ENCODE data around the gene AKAP6. TPM values are rescaled to one million over a fixed set of nuclear protein-coding genes. Genes with fewer than 3 reads are reported as not detected.

The AKAP6 gene
- total and polyA plus RNA-seq, 5 donors, result 15.8 to 138 (median 115) TPM

GRCh38 chr14:32491416-32492016, 162.4 kb downstream of the AKAP6 start:
- intact Hi-C loops (cut with DNase I), result no loop called here
- WGBS, result 70% methylated on average over 3 of the region's 3 CpGs
- Histone ChIP-seq H3K4me3 (ENCODE audit: low read length) (no peak overlapping the region), H3K27ac (ENCODE audit: low read length) (peak overlapping the region; percentile 6), H3K9me3 (ENCODE audit: control insufficient read depth, low read length) (no peaks in the 10 kb centered on the region), H3K4me1 (ENCODE audit: control insufficient read depth, insufficient read depth, low read length) (no peaks in the 10 kb centered on the region), H3K27me3 (ENCODE audit: control insufficient read depth, insufficient read depth) (no peaks in the 10 kb centered on the region)
- no peak for DNase-seq
- no peak for ATAC-seq

DNA sequence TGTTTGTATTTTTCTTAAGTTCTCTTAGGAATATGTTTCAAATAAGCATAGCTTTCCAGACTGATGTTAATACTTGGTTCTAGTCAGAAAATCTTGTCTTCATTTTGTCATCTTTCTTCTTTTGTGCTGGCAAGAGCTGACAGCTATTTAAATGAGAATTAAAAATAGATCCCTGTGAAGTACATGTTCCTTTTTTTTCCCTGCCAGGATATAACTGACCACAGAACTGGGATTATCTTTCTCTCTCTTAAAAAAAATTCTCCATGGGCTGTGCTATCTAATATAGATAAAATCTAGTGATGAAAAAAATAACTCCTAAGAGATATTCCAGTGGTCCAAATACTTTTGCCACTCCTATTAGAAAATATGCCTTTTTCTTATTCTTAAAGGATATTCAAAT, 163.4 kb downstream of the AKAP6 start:
- Histone ChIP-seq H3K27me3 (ENCODE audit: control insufficient read depth, insufficient read depth) (no peaks in the 10 kb centered on the region), H3K9me3 (ENCODE audit: control insufficient read depth, low read length) (no peaks in the 10 kb centered on the region), H3K4me1 (ENCODE audit: control insufficient read depth, insufficient read depth, low read length) (no peaks in the 10 kb centered on the region), H3K27ac (ENCODE audit: low read length) (no peak overlapping the region), H3K4me3 (ENCODE audit: low read length) (no peak overlapping the region)
- intact Hi-C loops (cut with DNase I), result no loop called here
- DNase-seq, result no peak
- no peak for ATAC-seq

DNA sequence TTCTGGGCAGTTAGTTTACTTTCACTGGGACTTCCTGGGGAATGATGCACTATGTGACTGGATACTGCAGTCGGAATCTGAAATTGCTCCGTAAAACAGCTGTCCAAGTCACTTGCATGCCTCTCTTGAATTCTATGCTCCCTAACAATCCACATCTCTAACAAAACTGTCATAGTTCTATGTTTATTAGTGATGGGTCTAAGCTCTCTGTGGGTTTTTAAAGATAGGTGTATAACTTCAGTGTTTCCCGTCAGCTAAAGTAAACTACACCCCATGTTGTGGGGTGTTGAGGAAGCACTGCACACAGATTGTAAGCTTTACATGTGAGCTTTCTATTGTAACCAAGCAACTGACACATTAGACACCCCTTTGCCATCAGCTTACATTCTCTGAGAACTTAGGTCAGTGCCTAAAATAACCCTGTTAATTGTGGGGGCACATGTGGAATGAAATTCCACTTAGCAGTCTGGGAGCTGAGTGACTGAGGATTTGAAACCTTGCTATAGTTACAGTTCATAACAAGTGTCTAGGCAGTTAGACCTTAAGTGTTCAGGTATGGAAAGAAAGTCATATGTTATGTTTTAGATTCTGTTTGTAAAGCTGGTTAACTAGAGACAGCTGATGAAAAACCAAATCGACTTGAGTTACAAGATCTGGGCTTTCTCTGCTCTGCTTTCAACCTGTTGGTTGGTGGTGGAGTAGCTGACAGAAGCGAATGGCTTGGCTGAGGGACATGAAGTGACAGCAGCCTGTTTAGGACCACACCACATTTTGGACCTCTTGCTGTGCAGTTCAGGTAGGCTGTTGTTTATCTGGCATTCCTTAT, 165.7 kb downstream of the AKAP6 start:
- DNase-seq (peak in 1 of 3 donors; percentile 30), ATAC-seq (peak; percentile 85 to 91)
- intact Hi-C loops (cut with DNase I), result no loop called here
- Histone ChIP-seq H3K4me1 (ENCODE audit: control insufficient read depth, insufficient read depth, low read length) (no peaks in the 10 kb centered on the region), H3K27me3 (ENCODE audit: control insufficient read depth, insufficient read depth) (no peaks in the 10 kb centered on the region), H3K9me3 (ENCODE audit: control insufficient read depth, low read length) (no peaks in the 10 kb centered on the region), H3K4me3 (ENCODE audit: low read length) (peak overlapping the region; percentile 84), H3K27ac (ENCODE audit: low read length) (peak overlapping the region; percentile 95)
- WGBS, result 42% methylated on average over 5 of the region's 5 CpGs

DNA sequence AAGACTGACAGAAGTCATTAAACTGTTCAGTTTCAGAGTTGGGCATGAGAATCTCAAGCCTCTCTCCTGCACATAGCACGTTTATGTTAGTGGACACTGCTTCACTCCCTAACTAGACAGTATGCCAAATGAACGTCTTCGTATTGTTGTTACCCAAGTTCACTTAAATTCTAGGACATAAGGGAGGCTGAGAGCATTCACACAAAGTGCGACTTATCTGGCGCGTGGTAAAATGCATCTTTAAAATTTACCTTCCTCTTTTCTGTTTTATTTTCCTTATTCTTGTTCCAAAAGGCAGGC, 166.3 kb downstream of the AKAP6 start:
- Histone ChIP-seq H3K4me3 (ENCODE audit: low read length) (peak overlapping the region; percentile 84), H3K27me3 (ENCODE audit: control insufficient read depth, insufficient read depth) (no peaks in the 10 kb centered on the region), H3K9me3 (ENCODE audit: control insufficient read depth, low read length) (no peaks in the 10 kb centered on the region), H3K4me1 (ENCODE audit: control insufficient read depth, insufficient read depth, low read length) (no peaks in the 10 kb centered on the region), H3K27ac (ENCODE audit: low read length) (peak overlapping the region; percentile 95)
- 59% methylated on average over 6 of the region's 6 CpGs for whole genome bisulfite sequencing
- peak in 1 of 2 donors; percentile 31 for ATAC-seq
- intact Hi-C loops (cut with DNase I), result no loop called here
- no peak for DNase-seq

DNA sequence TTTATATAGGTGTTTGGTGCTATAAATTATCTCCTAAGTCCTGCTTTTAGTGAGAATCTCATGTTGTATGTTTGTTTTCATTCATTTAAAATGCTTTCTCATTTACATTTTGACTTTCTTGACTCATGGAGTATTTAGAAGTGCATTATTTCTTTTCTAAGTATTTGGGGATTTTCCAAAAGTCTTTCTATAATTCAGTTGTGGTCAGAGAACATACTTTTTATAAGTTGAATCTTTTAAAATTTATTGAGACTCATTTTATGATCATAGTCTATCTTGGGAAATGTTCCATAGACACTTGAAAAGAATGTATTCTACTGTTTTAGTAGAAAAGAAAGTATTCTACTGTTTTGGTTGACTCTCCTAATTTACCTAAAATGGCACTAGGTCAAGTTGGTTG, 168.2 kb downstream of the AKAP6 start:
- Histone ChIP-seq H3K27ac (ENCODE audit: low read length) (no peak overlapping the region), H3K27me3 (ENCODE audit: control insufficient read depth, insufficient read depth) (no peaks in the 10 kb centered on the region), H3K4me1 (ENCODE audit: control insufficient read depth, insufficient read depth, low read length) (peaks cover 2% of the 10 kb centered on the region), H3K4me3 (ENCODE audit: low read length) (peak overlapping the region; percentile 84), H3K9me3 (ENCODE audit: control insufficient read depth, low read length) (no peaks in the 10 kb centered on the region)
- DNase-seq (no peak), ATAC-seq (no peak)
- intact Hi-C loops (cut with DNase I), result no loop called here

DNA sequence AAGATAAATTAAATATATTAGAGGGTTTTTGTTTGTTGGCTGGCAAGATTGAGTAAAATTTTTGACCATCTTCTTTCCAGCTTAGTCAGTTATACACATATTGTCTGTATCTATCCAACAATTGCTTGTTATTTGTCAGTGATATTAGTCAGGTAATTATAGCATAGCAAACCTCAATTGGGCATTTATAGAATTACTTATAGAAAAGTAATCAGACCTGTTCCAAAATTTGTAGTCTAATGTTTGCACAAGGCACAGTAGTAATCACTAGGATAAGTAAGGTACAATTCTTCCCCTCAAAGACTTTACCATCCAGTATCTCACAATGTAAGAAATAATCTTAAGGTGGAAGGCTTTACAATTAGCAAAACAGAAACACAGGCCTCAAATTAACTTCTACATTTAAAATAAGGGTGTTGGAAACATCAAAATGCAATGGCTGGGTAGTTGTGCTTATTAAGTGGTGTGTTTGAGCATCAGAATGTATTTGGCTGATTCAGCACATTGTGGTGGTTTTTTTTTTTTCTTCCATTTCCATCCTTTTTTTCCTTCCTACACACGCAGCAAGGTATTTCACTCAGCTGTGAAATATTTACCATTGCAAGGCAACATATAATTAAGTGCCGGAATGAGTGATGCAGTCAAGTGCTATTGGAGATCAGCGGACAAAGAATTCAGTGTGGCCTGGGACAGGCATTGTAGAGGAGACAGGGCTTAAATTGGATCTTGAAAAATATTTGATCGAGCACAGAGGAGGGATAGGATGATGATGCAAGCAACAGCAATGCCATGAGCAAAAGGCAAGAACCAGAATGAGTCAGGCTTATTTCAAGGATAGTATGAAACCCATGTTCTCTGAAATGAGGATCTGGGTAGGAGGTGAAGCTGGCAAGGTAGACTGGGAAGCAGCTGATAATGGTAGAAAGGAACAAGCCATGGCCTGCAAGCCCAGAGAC, 178.2 kb downstream of the AKAP6 start:
- DNase-seq (no peak), ATAC-seq (no peak)
- H3K4me1 ChIP-seq (ENCODE audit: control insufficient read depth, insufficient read depth, low read length), result peaks cover 3% of the 10 kb centered on the region
- no peak overlapping the region for H3K4me3 ChIP-seq (ENCODE audit: low read length)
- H3K27me3 ChIP-seq (ENCODE audit: control insufficient read depth, insufficient read depth), result no peaks in the 10 kb centered on the region
- H3K27ac ChIP-seq (ENCODE audit: low read length), result peak overlapping the region; percentile 74
- no peaks in the 10 kb centered on the region for H3K9me3 ChIP-seq (ENCODE audit: control insufficient read depth, low read length)
- intact Hi-C loops (cut with DNase I), result no loop called here
- WGBS, result 72% methylated on average over 4 of the region's 4 CpGs

DNA sequence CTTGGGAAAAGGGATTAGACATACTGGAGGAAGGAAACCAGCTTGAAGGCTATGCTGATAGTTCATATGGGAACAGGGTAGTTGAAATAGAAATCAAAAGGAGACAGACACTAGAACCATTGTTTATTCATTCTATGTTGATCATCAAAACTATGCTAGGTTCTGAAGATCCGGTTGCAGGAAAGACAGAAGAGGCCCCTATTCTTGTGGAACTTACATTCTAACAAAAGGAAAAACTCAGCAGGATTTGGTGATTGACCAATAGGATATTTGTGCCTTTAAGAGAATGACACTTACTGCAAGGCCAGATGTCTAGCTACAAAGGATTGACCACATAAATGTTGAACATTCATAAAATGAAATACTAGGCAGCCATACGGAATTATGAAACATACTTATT, 179.2 kb downstream of the AKAP6 start:
- 50% methylated on average over 2 of the region's 2 CpGs for WGBS
- Histone ChIP-seq H3K27ac (ENCODE audit: low read length) (no peak overlapping the region), H3K4me3 (ENCODE audit: low read length) (no peak overlapping the region), H3K9me3 (ENCODE audit: control insufficient read depth, low read length) (no peaks in the 10 kb centered on the region), H3K27me3 (ENCODE audit: control insufficient read depth, insufficient read depth) (no peaks in the 10 kb centered on the region), H3K4me1 (ENCODE audit: control insufficient read depth, insufficient read depth, low read length) (peaks cover 3% of the 10 kb centered on the region)
- no peak for ATAC-seq
- DNase-seq, result no peak
- intact Hi-C loops (cut with DNase I), result no loop called here

DNA sequence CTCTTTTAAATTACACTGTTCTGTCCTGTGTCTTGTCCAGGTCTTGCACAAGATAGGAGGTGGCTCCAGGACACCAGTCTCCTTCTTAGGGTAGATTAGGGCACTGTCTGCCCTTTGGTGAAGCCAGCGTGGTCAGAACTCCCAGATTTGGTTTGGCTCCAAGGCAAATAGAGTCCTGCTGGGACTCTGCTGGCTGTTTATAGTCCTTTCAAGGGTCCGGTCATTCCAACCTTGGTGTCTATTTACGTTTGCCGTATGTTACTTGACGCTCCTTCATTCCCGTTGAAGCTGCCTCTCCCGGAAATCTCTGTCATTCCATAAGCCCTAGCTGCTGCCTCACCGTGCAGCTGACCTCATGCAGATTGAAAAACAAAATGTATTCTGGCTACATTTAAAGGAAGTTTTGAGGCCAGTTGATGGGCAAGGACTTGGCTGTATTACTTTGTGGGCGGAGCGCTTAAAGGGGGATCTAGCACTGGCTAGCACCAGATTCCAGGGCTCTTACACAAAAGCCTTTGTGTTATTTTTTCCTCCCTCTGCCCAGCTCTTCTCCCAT, 180.6 kb downstream of the AKAP6 start:
- 18% methylated on average over 10 of the region's 10 CpGs for WGBS
- H3K4me3 ChIP-seq (ENCODE audit: low read length), result no peak overlapping the region
- DNase-seq, result peak; percentile 63 to 83 (median 74)
- H3K27ac ChIP-seq (ENCODE audit: low read length), result peak overlapping the region; percentile 81
- no peaks in the 10 kb centered on the region for H3K27me3 ChIP-seq (ENCODE audit: control insufficient read depth, insufficient read depth)
- peaks cover 3% of the 10 kb centered on the region for H3K4me1 ChIP-seq (ENCODE audit: control insufficient read depth, insufficient read depth, low read length)
- no peaks in the 10 kb centered on the region for H3K9me3 ChIP-seq (ENCODE audit: control insufficient read depth, low read length)
- intact Hi-C loops (cut with DNase I), result no loop called here
- peak; percentile 92 to 95 for ATAC-seq

- Histone ChIP-seq H3K27me3 (ENCODE audit: control insufficient read depth, insufficient read depth) (no peaks in the 10 kb centered on the region), H3K9me3 (ENCODE audit: control insufficient read depth, low read length) (no peaks in the 10 kb centered on the region), H3K4me3 (ENCODE audit: low read length) (no peak overlapping the region), H3K4me1 (ENCODE audit: control insufficient read depth, insufficient read depth, low read length) (peaks cover 3% of the 10 kb centered on the region), H3K27ac (ENCODE audit: low read length) (peak overlapping the region; percentile 92)
- DNase-seq (no peak), ATAC-seq (peak in 1 of 2 donors; percentile 44)
- 36% methylated on average over 3 of the region's 3 CpGs for WGBS
- intact Hi-C loops (cut with DNase I), result no loop called here
Measured at GRCh38 chr14:32510815-32511214, 181.7 kb downstream of the AKAP6 start.

- intact Hi-C loops (cut with DNase I), result no loop called here
- Histone ChIP-seq H3K27ac (ENCODE audit: low read length) (no peak overlapping the region), H3K27me3 (ENCODE audit: control insufficient read depth, insufficient read depth) (no peaks in the 10 kb centered on the region), H3K4me1 (ENCODE audit: control insufficient read depth, insufficient read depth, low read length) (peaks cover 3% of the 10 kb centered on the region), H3K4me3 (ENCODE audit: low read length) (no peak overlapping the region), H3K9me3 (ENCODE audit: control insufficient read depth, low read length) (no peaks in the 10 kb centered on the region)
- ATAC-seq (no peak), DNase-seq (no peak)
- 62% methylated on average over 3 of the region's 3 CpGs for WGBS
Measured at GRCh38 chr14:32512348-32512747, 183.2 kb downstream of the AKAP6 start.

DNA sequence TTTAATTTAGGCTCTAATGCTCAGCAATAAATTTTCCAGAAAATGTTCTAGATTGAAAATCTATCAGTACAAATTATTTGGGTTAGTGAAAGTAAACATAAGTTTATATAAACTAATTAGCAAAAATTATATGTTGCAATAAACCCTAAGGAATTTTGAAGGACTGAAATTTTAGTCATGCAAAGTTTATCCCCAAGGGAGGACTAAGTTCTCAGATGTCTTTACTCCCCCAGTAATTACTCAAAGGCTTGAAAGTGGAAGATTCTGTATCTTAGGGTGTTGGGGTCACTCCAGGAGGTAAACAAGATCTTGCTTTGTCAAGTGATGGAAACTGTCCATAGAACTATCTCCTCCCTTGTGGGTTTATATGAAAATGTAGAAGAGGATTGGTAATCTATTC, 183.7 kb downstream of the AKAP6 start:
- Histone ChIP-seq H3K27me3 (ENCODE audit: control insufficient read depth, insufficient read depth) (no peaks in the 10 kb centered on the region), H3K4me1 (ENCODE audit: control insufficient read depth, insufficient read depth, low read length) (peaks cover 3% of the 10 kb centered on the region), H3K27ac (ENCODE audit: low read length) (no peak overlapping the region), H3K4me3 (ENCODE audit: low read length) (no peak overlapping the region), H3K9me3 (ENCODE audit: control insufficient read depth, low read length) (no peaks in the 10 kb centered on the region)
- DNase-seq (no peak), ATAC-seq (no peak)
- intact Hi-C loops (cut with DNase I), result no loop called here

Measured in right cardiac atrium (tissue), 5 donors.